K562 (cell line): ENCODE results near the gene METTL25B. TPM values are rescaled to one million over a fixed set of nuclear protein-coding genes. Genes with fewer than 3 reads are reported as not detected.

Experiments used
- BDP1 ChIP-seq: IDR thresholded peaks from 3 replicates; pipeline ENCODE4 v1.6.1; 2011; ENCODE audit not compliant: insufficient read length, insufficient read depth
- CREM ChIP-seq: IDR thresholded peaks from 2 replicates; pipeline ENCODE4 v1.6.1; 2014; ENCODE audit warnings: antibody characterized with exemption, low read depth
- FOXJ2 ChIP-seq: fragments of 200-800 bp; sonication (Bioruptor generic); IDR thresholded peaks from 2 replicates; pipeline ENCODE4 v1.6.1; 2016; ENCODE audit warnings: missing genetic modification characterization, missing compliant biosample characterization
- GABPB1 ChIP-seq: sonication (generic); formaldehyde crosslinking; IDR thresholded peaks from 2 replicates; pipeline ENCODE4 v1.8.0; 2022; ENCODE audit warnings: mild to moderate bottlenecking, missing genetic modification reagents
- KAT2B ChIP-seq: IDR thresholded peaks from one replicate; pipeline ENCODE4 v1.6.1; 2012; ENCODE audit warnings: low read depth, mild to moderate bottlenecking, control low read depth, inconsistent platforms, low read length, moderate library complexity
- PHF21A ChIP-seq: fragments of 450-650 bp; IDR thresholded peaks from 2 replicates; pipeline ENCODE4 v1.6.1; 2017; ENCODE audit warnings: low read depth, borderline replicate concordance
- POLR2AphosphoS5 ChIP-seq: IDR thresholded peaks from 2 replicates; pipeline ENCODE4 v1.6.1; 2011; ENCODE audit warnings: mild to moderate bottlenecking, low read depth, low read length, moderate library complexity; ENCODE audit not compliant: control insufficient read depth, insufficient read depth
- PYGO2 ChIP-seq: fragments of 450-650 bp; IDR thresholded peaks from 2 replicates; pipeline ENCODE4 v1.6.1; 2016; ENCODE audit warnings: mild to moderate bottlenecking, missing genetic modification characterization, moderate library complexity, missing compliant biosample characterization
- RAD21 ChIP-seq, 2 experiments: fragments of 250-450 bp in 1 of 2; fragments of 450-650 bp in 1 of 2; sonication (Bioruptor Pico) in 1 of 2; formaldehyde crosslinking in 1 of 2; IDR thresholded peaks in 1 of 2; conservative IDR thresholded peaks in 1 of 2; 2 replicates each; pipeline versions ENCODE4 v1.4.0 to v1.8.0; 2020 to 2022; ENCODE audit warnings: mild to moderate bottlenecking in 2 of 2, moderate library complexity in 1 of 2
- SMARCA4 ChIP-seq: fragments of 450-650 bp; IDR thresholded peaks from 2 replicates; pipeline ENCODE4 v1.6.1; 2016
- THAP12 ChIP-seq: fragments of 250-450 bp; sonication (Bioruptor Pico); IDR thresholded peaks from 2 replicates; pipeline ENCODE4 v1.9.0; 2021; ENCODE audit warnings: mild to moderate bottlenecking, inconsistent platforms
- ZBTB17 ChIP-seq: fragments of 450-650 bp; formaldehyde crosslinking; IDR thresholded peaks from 2 replicates; pipeline ENCODE4 v1.4.0; 2020; ENCODE audit warnings: mild to moderate bottlenecking
- ZNF134 ChIP-seq: fragments of 250-450 bp; sonication (Bioruptor Pico); conservative IDR thresholded peaks from 2 replicates; pipeline ENCODE4 v1.4.0; 2020
- ZNF354B ChIP-seq: fragments of 250-450 bp; sonication (Bioruptor Pico); IDR thresholded peaks from 2 replicates; pipeline ENCODE4 v1.4.0; 2020
- polyA plus RNA-seq, 8 experiments: library from polyadenylated mRNA; depleted of rRNA in 4 of 8; stranded (reverse) in 5 of 8; unstranded in 3 of 8; fragments of >200 nt; fragmentation: Nextera tagmentation in 2 of 8; fragmentation: Illumina TruSeq in 1 of 8; extraction: Ambion mirVana in 2 of 8; extraction: Trizol in 1 of 8; gene quantifications; 2 replicates each; pipeline versions ENCODE4 v1.2.1 to v1.2.3, GENCODE V29; 2011 to 2014; ENCODE audit warnings: inconsistent platforms in 1 of 8, missing spikeins in 1 of 8
- total RNA-seq, 7 experiments: library from RNA; depleted of rRNA in 6 of 7; stranded (reverse); fragments of >200 nt in 6 of 7; fragmentation: Illumina TruSeq in 2 of 7; extraction: Trizol in 2 of 7; gene quantifications; 2 replicates each; pipeline versions ENCODE4 v1.2.1 to v1.2.3, GENCODE V29; 2011 to 2021; ENCODE audit warnings: low replicate concordance in 1 of 7
- TF ChIP-seq, protein P1 (sequence below): fragments of 200-800 bp; sonication (Bioruptor generic); IDR thresholded peaks from 2 replicates; pipeline ENCODE4 v1.6.1; 2017; ENCODE audit warnings: missing genetic modification characterization, missing compliant biosample characterization

Gene METTL25B
- total and polyA plus RNA-seq, 9 of the 15 experiments (the other 6 are each of a cell fraction or from before 2014, with no cell fraction given), result 7.7 to 48.3 (median 33.1) TPM

- TF ChIP-seq CREM, result peak; percentile 89
- no peak for TF ChIP-seq ZBTB17
- TF ChIP-seq, protein P1, sequence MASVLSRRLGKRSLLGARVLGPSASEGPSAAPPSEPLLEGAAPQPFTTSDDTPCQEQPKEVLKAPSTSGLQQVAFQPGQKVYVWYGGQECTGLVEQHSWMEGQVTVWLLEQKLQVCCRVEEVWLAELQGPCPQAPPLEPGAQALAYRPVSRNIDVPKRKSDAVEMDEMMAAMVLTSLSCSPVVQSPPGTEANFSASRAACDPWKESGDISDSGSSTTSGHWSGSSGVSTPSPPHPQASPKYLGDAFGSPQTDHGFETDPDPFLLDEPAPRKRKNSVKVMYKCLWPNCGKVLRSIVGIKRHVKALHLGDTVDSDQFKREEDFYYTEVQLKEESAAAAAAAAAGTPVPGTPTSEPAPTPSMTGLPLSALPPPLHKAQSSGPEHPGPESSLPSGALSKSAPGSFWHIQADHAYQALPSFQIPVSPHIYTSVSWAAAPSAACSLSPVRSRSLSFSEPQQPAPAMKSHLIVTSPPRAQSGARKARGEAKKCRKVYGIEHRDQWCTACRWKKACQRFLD, result no peak
- TF ChIP-seq ZNF354B (CRISPR knock-in tag), result no peak
- TF ChIP-seq GABPB1 (CRISPR knock-in tag), result peak; percentile 92
- TF ChIP-seq BDP1, result no peak
- no peak for TF ChIP-seq PYGO2 (tag)
- no peak for TF ChIP-seq PHF21A
- no peak for TF ChIP-seq RAD21 (CRISPR knock-in tag; conservative IDR thresholded peaks at IDR 0.05 in 1 of 2, IDR thresholded peaks at IDR 0.05 in 1 of 2)
- TF ChIP-seq ZNF134 (CRISPR knock-in tag), result no peak
- peak; percentile 75; the same call in 1 of the 2 replicates for TF ChIP-seq POLR2AphosphoS5
- TF ChIP-seq FOXJ2, result no peak
- no peak for TF ChIP-seq SMARCA4
- no peak for TF ChIP-seq THAP12 (CRISPR knock-in tag)
- peak; percentile 19 for TF ChIP-seq KAT2B
- TF ChIP-seq, all 486 proteins: peak for 61
Measured at GRCh38 chr1:156727926-156728598, at the start of gene METTL25B (continued).
